ENCODE results near the gene FMN2.

GRCh38 chr1:240207073-240207709 lies 115.5 kb downstream of the FMN2 start:
- TF ChIP-seq CTCF (IDR thresholded peaks at IDR 0.05), result no peak
- no peak for TF ChIP-seq MYC (IDR thresholded peaks at IDR 0.05; ENCODE audit: borderline replicate concordance, low read length)
- no peak for TF ChIP-seq POLR2AphosphoS2 (conservative IDR thresholded peaks at IDR 0.05; ENCODE audit: low read length)
- TF ChIP-seq ATOH8 (CRISPR knock-in tag; IDR thresholded peaks at IDR 0.05; ENCODE audit: low read depth), result no peak
- no peak for TF ChIP-seq POLR2A (IDR thresholded peaks at IDR 0.05; ENCODE audit: low read length)
- no peak for TF ChIP-seq FOSL2 (IDR thresholded peaks at IDR 0.05)
- no peak for TF ChIP-seq FOSL2 (CRISPR knock-in tag; IDR thresholded peaks at IDR 0.05)
- TF ChIP-seq EP300 (IDR thresholded peaks at IDR 0.05), result no peak
- TF ChIP-seq MAFK (IDR thresholded peaks at IDR 0.05; ENCODE audit: partially characterized antibody), result no peak
- TF ChIP-seq JUN (IDR thresholded peaks at IDR 0.05), result no peak
- TF ChIP-seq HMGXB4 (CRISPR knock-in tag; IDR thresholded peaks at IDR 0.05; ENCODE audit: borderline replicate concordance), result no peak
- TF ChIP-seq NR3C1 (IDR thresholded peaks at IDR 0.05), result no peak
- no peak for TF ChIP-seq KDM1A (IDR thresholded peaks at IDR 0.05; ENCODE audit: low read depth)
- TF ChIP-seq MAX (IDR thresholded peaks at IDR 0.05), result no peak
- no peak for TF ChIP-seq RAD21 (conservative IDR thresholded peaks at IDR 0.05 in 1 of 2, IDR thresholded peaks at IDR 0.05 in 1 of 2)
